GM12878 (cell line): ENCODE measurements around the gene CREBRF. TPM values are rescaled to one million over a fixed set of nuclear protein-coding genes. Genes with fewer than 3 reads are reported as not detected.

ENCODE experiments used
- ATAC-seq: fragments of 200-7000 bp; cut with Tn5 transposase; 3 replicates; pipeline ENCODE4 v1.9.1; 2020; ENCODE audit warnings: mild to moderate bottlenecking, moderate library complexity
- BruUV-seq: library from RNA; stranded (reverse); fragments of 400-500 nt; replicated peaks from 2 replicates; lab custom pipeline; 2021; lab: Mats Ljungman, UMichigan
- CTCF ChIA-PET: fragments of 300-600 bp; sonication (Branson Sonifier 250); formaldehyde crosslinking; extraction: SDS; loops from one replicate; lab custom pipeline; 2021; ENCODE audit warnings: inconsistent platforms; lab: Yijun Ruan, JAX
- POLR2A ChIA-PET: fragments of 350-600 bp; formaldehyde crosslinking; extraction: SDS; loops from one replicate; lab custom pipeline; 2021; ENCODE audit warnings: inconsistent platforms; lab: Charles Lee
- RAD21 ChIA-PET: fragments of 300-600 bp; sonication (Branson Sonifier 250); formaldehyde crosslinking; loops from one replicate; lab custom pipeline; 2023; ENCODE audit warnings: antibody characterized with exemption; ENCODE audit not compliant: unreplicated experiment; lab: Charles Lee
- SMC1A ChIA-PET: fragments of 300-600 bp; sonication (Branson Sonifier 250); formaldehyde crosslinking; loops from one replicate; lab custom pipeline; 2023; ENCODE audit not compliant: unreplicated experiment, uncharacterized antibody; lab: Charles Lee
- DNase-seq: peaks from one replicate; pipeline ENCODE4 v3.0.0-alpha.2; 2011; ENCODE audit warnings: low read depth, low spot score
- FAIRE-seq: peaks from 3 replicates; lab custom pipeline; 2011; peaks lifted over from hg19 to GRCh38; lab: Jason Lieb, UNC
- H2AFZ ChIP-seq: 2 replicates; pipeline ENCODE4 v1.6.0; 2011; ENCODE audit warnings: low read depth, low read length, control low read depth; ENCODE audit not compliant: control insufficient read depth
- H3K27ac ChIP-seq: 2 replicates; pipeline ENCODE4 v1.5.1; 2011; ENCODE audit warnings: control low read depth; ENCODE audit not compliant: control insufficient read depth, insufficient read depth
- H3K27me3 ChIP-seq, 2 experiments: replicated peaks in 1 of 2; 2 replicates each; pipeline versions ENCODE4 v1.6.0 to v1.6.1; 2011; ENCODE audit warnings: low read length in 1 of 2; ENCODE audit not compliant: control insufficient read depth in 2 of 2, insufficient read depth in 2 of 2
- H3K36me3 ChIP-seq, 2 experiments: 2 replicates each; pipeline ENCODE4 v1.5.1; 2011; ENCODE audit warnings: low read length in 1 of 2; ENCODE audit not compliant: control insufficient read depth in 2 of 2, insufficient read depth in 2 of 2
- H3K4me1 ChIP-seq: 2 replicates; pipeline ENCODE4 v1.6.1; 2011; ENCODE audit warnings: mild to moderate bottlenecking, low read length, moderate library complexity, mixed read lengths; ENCODE audit not compliant: control insufficient read depth, insufficient read depth
- H3K4me2 ChIP-seq: 2 replicates; pipeline ENCODE4 v1.6.0; 2011; ENCODE audit warnings: control low read depth; ENCODE audit not compliant: control insufficient read depth, insufficient read depth
- H3K4me3 ChIP-seq: fragments of 200-600 bp; sonication (generic); 2 replicates; pipeline ENCODE4 v1.5.1; 2016
- H3K79me2 ChIP-seq: 2 replicates; pipeline ENCODE4 v1.6.0; 2011; ENCODE audit warnings: low read length; ENCODE audit not compliant: control insufficient read depth, insufficient read depth
- H3K9ac ChIP-seq: 2 replicates; pipeline ENCODE4 v1.8.0; 2011; ENCODE audit warnings: low read length, control low read depth, mixed read lengths; ENCODE audit not compliant: control insufficient read depth, insufficient read depth
- H3K9me3 ChIP-seq: replicated peaks from 3 replicates; pipeline ENCODE4 v1.5.1; 2011; ENCODE audit warnings: mild to moderate bottlenecking, low read length; ENCODE audit not compliant: control insufficient read depth, insufficient read depth
- H4K20me1 ChIP-seq: 2 replicates; pipeline ENCODE4 v1.6.0; 2011; ENCODE audit not compliant: control insufficient read depth, insufficient read depth
- CBFB ChIP-seq: IDR thresholded peaks from 2 replicates; pipeline ENCODE4 v1.6.1; 2016; ENCODE audit warnings: antibody characterized with exemption, low read depth
- CREB1 ChIP-seq: IDR thresholded peaks from 2 replicates; pipeline ENCODE4 v1.6.1; 2012; ENCODE audit warnings: low read depth, mild to moderate bottlenecking, inconsistent platforms
- IRF5 ChIP-seq: fragments of 450-650 bp; IDR thresholded peaks from 2 replicates; pipeline ENCODE4 v1.6.1; 2017; ENCODE audit warnings: borderline replicate concordance
- NFIC ChIP-seq: IDR thresholded peaks from 2 replicates; pipeline ENCODE4 v1.6.1; 2012; ENCODE audit warnings: low read depth, mild to moderate bottlenecking, inconsistent platforms, low read length, moderate library complexity
- NFYA ChIP-seq: IDR thresholded peaks from 2 replicates; pipeline ENCODE4 v1.6.1; 2011; ENCODE audit warnings: low read depth, mild to moderate bottlenecking, low read length, improper control_type of control experiment, borderline replicate concordance
- NR2C2 ChIP-seq: IDR thresholded peaks from 2 replicates; pipeline ENCODE4 v1.6.1; 2011; ENCODE audit warnings: borderline replicate concordance, low read depth; ENCODE audit not compliant: control insufficient read depth, insufficient read length
- PML ChIP-seq: IDR thresholded peaks from 2 replicates; pipeline ENCODE4 v1.6.1; 2012; ENCODE audit warnings: low read length, inconsistent platforms
- PRDM15 ChIP-seq: fragments of 450-650 bp; formaldehyde crosslinking; IDR thresholded peaks from 2 replicates; pipeline ENCODE4 v1.4.0; 2020; ENCODE audit warnings: mild to moderate bottlenecking, moderate library complexity
- SIN3A ChIP-seq: IDR thresholded peaks from 2 replicates; pipeline ENCODE4 v1.6.1; 2012; ENCODE audit warnings: low read depth, low read length, improper control_type of control experiment
- SMARCA5 ChIP-seq: fragments of 450-650 bp; IDR thresholded peaks from 2 replicates; pipeline ENCODE4 v1.6.1; 2017; ENCODE audit warnings: mild to moderate bottlenecking
- SMC3 ChIP-seq: IDR thresholded peaks from 2 replicates; pipeline ENCODE4 v1.6.1; 2011; ENCODE audit warnings: low read length, improper control_type of control experiment, borderline replicate concordance
- SREBF1 ChIP-seq: IDR thresholded peaks from 2 replicates; pipeline ENCODE4 v1.6.1; 2012; ENCODE audit warnings: mild to moderate bottlenecking, low read length
- STAT1 ChIP-seq: fragments of 450-650 bp; conservative IDR thresholded peaks from 2 replicates; pipeline ENCODE4 v1.6.1; 2014; ENCODE audit warnings: antibody characterized with exemption, mild to moderate bottlenecking
- TCF3 ChIP-seq: IDR thresholded peaks from 2 replicates; pipeline ENCODE4 v1.6.1; 2012; ENCODE audit warnings: low read depth, mild to moderate bottlenecking, low read length, borderline replicate concordance; ENCODE audit not compliant: insufficient read depth
- ZBTB33 ChIP-seq: fragments of 450-650 bp; IDR thresholded peaks from 2 replicates; pipeline ENCODE4 v1.6.1; 2017; ENCODE audit warnings: mild to moderate bottlenecking
- WGBS: methylation state at CpG from one replicate; pipeline ENCODE4 v1.1.6; 2016; ENCODE audit warnings: low lambda C conversion rate; ENCODE audit not compliant: insufficient replicate concordance, insufficient coverage; ENCODE audit errors: missing lambda C conversion rate; 5-methylcytosine and 5-hydroxymethylcytosine counted together
- in situ Hi-C: fragments of 300-500 bp; cut with MboI; formaldehyde crosslinking; loops from 9 replicates; pipeline ENCODE4 v1.14.3; 2018; ENCODE audit warnings: mixed read lengths
- intact Hi-C: fragments of 100-400 bp; cut with micrococcal nuclease; formaldehyde crosslinking; loops from one replicate; pipeline ENCODE4 v1.14.2; 2022; ENCODE audit not compliant: unreplicated experiment
- polyA plus RNA-seq, 11 experiments: library from polyadenylated mRNA; depleted of rRNA in 4 of 11; unstranded in 6 of 11; stranded (reverse) in 5 of 11; fragments of >200 nt; fragmentation: Nextera tagmentation in 4 of 11; fragmentation: Illumina TruSeq in 1 of 11; extraction: Ambion mirVana in 4 of 11; extraction: Trizol in 1 of 11; gene quantifications; 1 replicate in 1 of 11; 2 replicates in 10 of 11; pipeline versions ENCODE4 v1.2.1 to v1.2.3, GENCODE V29; 2011 to 2016; ENCODE audit warnings: inconsistent platforms in 2 of 11, missing spikeins in 2 of 11, low read depth in 1 of 11
- total RNA-seq, 4 experiments: library from RNA; depleted of rRNA in 3 of 4; stranded (reverse); fragments of >200 nt in 3 of 4; fragmentation: Illumina TruSeq in 1 of 4; extraction: Trizol in 1 of 4; gene quantifications; 2 replicates each; pipeline versions ENCODE4 v1.2.1 to v1.2.3, GENCODE V29; 2013 to 2021

CREBRF gene
- total and polyA plus RNA-seq, 10 of the 15 experiments (the other 5 are each of a cell fraction or from before 2014, with no cell fraction given), result 1.2 to 12.7 (median 3.9) TPM

GRCh38 chr5:173144200-173145176 is 88.3 kb downstream of the CREBRF start, which contains the start of gene BNIP1:
BNIP1 (plus strand) TSS chr5:173144531; CDS start chr5:173144546, 15 bp downstream.
- no peaks in the 10 kb centered on the region for H4K20me1 ChIP-seq
- CTCF ChIA-PET, result interaction anchor here (0.6 to 2.2 kb wide), 16 partner anchors 8 to 185 kb away, joined by 3 to 25 read pairs (median 4); partner anchors contain the start of genes ATP6V0E1 and RPL26L1
- FAIRE-seq (peak; percentile 96), ATAC-seq (peak; percentile 96), DNase-seq (peak; percentile 84)
- BruUV-seq, result TSS peak; percentile 77
- no peaks in the 10 kb centered on the region; the same call in 1 of the 2 replicates for H3K4me1 ChIP-seq
- H3K9me3 ChIP-seq, result no peaks in the 10 kb centered on the region; the same call in 2 of the 3 replicates
- peak within 1 kb of the TSS; percentile 99 for H3K4me2 ChIP-seq
- SMC1A ChIA-PET, result interaction anchor here (1.1 to 2.2 kb wide), 4 partner anchors 9 to 161 kb away, joined by 3 to 14 read pairs (median 8); partner anchors contain the start of gene ATP6V0E1
- H3K79me2 ChIP-seq, result peaks cover 7% of the 10 kb centered on the region
- no peaks in the 10 kb centered on the region for H3K27me3 ChIP-seq
- POLR2A ChIA-PET, result interaction anchor here (0.6 to 1.3 kb wide), 6 partner anchors 87 to 162 kb away, joined by 3 to 15 read pairs (median 4); partner anchors contain the start of gene ATP6V0E1
- H3K36me3 ChIP-seq, result peaks cover 3 to 6% of the 10 kb centered on the region in 2 experiments; a peak in 3 of 4 replicates
- in situ Hi-C loops, result loop anchor here (5.0 kb wide), 1 partner anchor 162 kb away; the partner anchor contains the start of gene ATP6V0E1
- 2% methylated on average over 48 of the region's 48 CpGs for WGBS
- peak within 1 kb of the TSS; percentile 91 for H2AFZ ChIP-seq
- intact Hi-C loops, result loop anchor here (1.0 kb wide), 1 partner anchor 160 kb away; no protein-coding TSS in a partner anchor
- RAD21 ChIA-PET, result interaction anchor here (0.6 to 2.7 kb wide), 5 partner anchors 87 to 164 kb away, joined by 3 to 33 read pairs (median 7); partner anchors contain the start of gene ATP6V0E1
- peak within 1 kb of the TSS; percentile 94 for H3K4me3 ChIP-seq
- H3K9ac ChIP-seq, result peak within 1 kb of the TSS; percentile 80
- H3K27ac ChIP-seq, result peak within 1 kb of the TSS; percentile 91
- TF ChIP-seq SMARCA5 (peak; percentile 95), SMC3 (peak; percentile 48; the same call in 1 of the 2 replicates), STAT1 (peak; percentile 98), SIN3A (peak; percentile 80; the same call in 1 of the 2 replicates), TCF3 (no peak), NFIC (no peak), ZBTB33 (0 out of 2 replicates have a peak, but pooled peaks have one; percentile 67), NFYA (no peak), SREBF1 (no peak), NR2C2 (no peak), PRDM15 (no peak), IRF5 (no peak), PML (peak; percentile 72; the same call in 1 of the 2 replicates), CREB1 (peak; percentile 81), CBFB (peak; percentile 93)
